ENCODE results near the gene ZNF444.
"Not testable (repeated sequence)": the region's sequence is repeated elsewhere in the genome, so short reads cannot be mapped to it uniquely, and the experiment has no call there.

- not testable (repeated sequence) for TF ChIP-seq TAF1 (IDR thresholded peaks at IDR 0.05; ENCODE audit: borderline replicate concordance, insufficient read depth, low read length); REST (IDR thresholded peaks at IDR 0.05; ENCODE audit: insufficient read depth in 1 of 2, low read depth in 2 of 2, low read length in 2 of 2); POLR2AphosphoS5 (IDR thresholded peaks at IDR 0.05; ENCODE audit: low read depth, low read length); SIN3A (IDR thresholded peaks at IDR 0.05; ENCODE audit: borderline replicate concordance, insufficient read depth, low read length); FOXP2 (optimal IDR thresholded peaks at IDR 0.05; ENCODE audit: borderline replicate concordance, extremely low read depth, extremely low read length, insufficient read depth)
These were observed 56.6 kb downstream of the ZNF444 start, which contains the start of gene ZSCAN5B for GRCh38 chr19:56197646-56198045.

Data from PFSK-1 (cell line).